Endothelial cell of umbilical vein (primary cell): ENCODE results near the gene CP. TPM values are rescaled to one million over a fixed set of nuclear protein-coding genes. Genes with fewer than 3 reads are reported as not detected.

Experiments
- BruUV-seq: library from RNA; stranded (reverse); fragments of 400-500 nt; replicated peaks from 2 replicates; lab custom pipeline; 2021; lab: Mats Ljungman, UMichigan
- CTCF ChIA-PET: fragments of 300-600, 350-600 bp; sonication (Branson Sonifier 250); formaldehyde crosslinking; loops from one replicate; lab custom pipeline; 2021; ENCODE audit warnings: antibody characterized with exemption, inconsistent platforms; lab: Charles Lee
- POLR2A ChIA-PET: fragments of 300-600, 350-600 bp; sonication (Branson Sonifier 250); formaldehyde crosslinking; loops from one replicate; lab custom pipeline; 2021; ENCODE audit warnings: antibody characterized with exemption, inconsistent platforms; lab: Charles Lee
- DNase-seq: peaks from one replicate; pipeline ENCODE4 v3.0.0-alpha.2; 2011; ENCODE audit warnings: low read depth, low spot score
- FAIRE-seq: peaks from 2 replicates; lab custom pipeline; 2011; peaks lifted over from hg19 to GRCh38; lab: Jason Lieb, UNC
- H2AFZ ChIP-seq: 2 replicates; pipeline ENCODE4 v1.6.0; 2012; ENCODE audit warnings: low read depth, low read length, control low read depth, inconsistent platforms
- H3K27ac ChIP-seq: 2 replicates; pipeline ENCODE4 v1.5.1; 2011; ENCODE audit warnings: low read depth, mild to moderate bottlenecking, control low read depth, low read length, moderate library complexity; ENCODE audit not compliant: insufficient read depth
- H3K27me3 ChIP-seq, 2 experiments: 2 replicates each; pipeline versions ENCODE4 v1.6.0 to v1.6.1; 2011; ENCODE audit warnings: low read length in 2 of 2, mixed read lengths in 1 of 2; ENCODE audit not compliant: control insufficient read depth in 2 of 2, insufficient read depth in 2 of 2
- H3K36me3 ChIP-seq, 2 experiments: 2 replicates in 1 of 2; 3 replicates in 1 of 2; pipeline ENCODE4 v1.5.1; 2011; ENCODE audit warnings: low read length in 2 of 2, mild to moderate bottlenecking in 1 of 2, moderate library complexity in 1 of 2; ENCODE audit not compliant: control insufficient read depth in 2 of 2, insufficient read depth in 2 of 2; ENCODE audit errors: extremely low read depth in 1 of 2
- H3K4me1 ChIP-seq: 3 replicates; pipeline ENCODE4 v1.5.1; 2011; ENCODE audit warnings: mild to moderate bottlenecking, low read length; ENCODE audit not compliant: control insufficient read depth, insufficient read depth; ENCODE audit errors: extremely low read depth
- H3K4me2 ChIP-seq: 2 replicates; pipeline ENCODE4 v1.6.1; 2011; ENCODE audit warnings: low read length, control low read depth, mixed read lengths; ENCODE audit not compliant: insufficient read depth
- H3K4me3 ChIP-seq, 3 experiments: fragments of 200-600 bp in 1 of 3; sonication (generic), shearing (Covaris generic) in 1 of 3; replicated peaks in 1 of 3; 2 replicates each; pipeline ENCODE4 v1.5.1; 2011 to 2016; ENCODE audit warnings: control low read depth in 3 of 3, low read length in 3 of 3, mild to moderate bottlenecking in 2 of 3, inconsistent platforms in 1 of 3, low read depth in 1 of 3, moderate library complexity in 1 of 3; ENCODE audit not compliant: insufficient read depth in 1 of 3
- H3K79me2 ChIP-seq: 2 replicates; pipeline ENCODE4 v1.6.0; 2012; ENCODE audit warnings: low read length, inconsistent platforms; ENCODE audit not compliant: control insufficient read depth, insufficient read depth
- H3K9ac ChIP-seq: replicated peaks from 2 replicates; pipeline ENCODE3; 2011; ENCODE audit warnings: low read length, control low read depth; ENCODE audit not compliant: insufficient read depth; ENCODE audit errors: extremely low read depth
- H3K9me1 ChIP-seq: replicated peaks from 3 replicates; pipeline ENCODE4 v1.6.0; 2011; ENCODE audit warnings: mild to moderate bottlenecking, low read length; ENCODE audit not compliant: control insufficient read depth, insufficient read depth; ENCODE audit errors: extremely low read depth
- H3K9me3 ChIP-seq: replicated peaks from 2 replicates; pipeline ENCODE4 v1.5.1; 2012; ENCODE audit warnings: low read length, inconsistent platforms; ENCODE audit not compliant: control insufficient read depth, insufficient read depth
- H4K20me1 ChIP-seq: replicated peaks from 2 replicates; pipeline ENCODE3; 2011; ENCODE audit warnings: mild to moderate bottlenecking, low read length; ENCODE audit not compliant: control insufficient read depth, insufficient read depth; ENCODE audit errors: extremely low read depth
- EZH2 ChIP-seq: IDR thresholded peaks from 2 replicates; pipeline ENCODE4 v1.6.1; 2012; ENCODE audit warnings: borderline replicate concordance, low read depth, mild to moderate bottlenecking, moderate library complexity, low read length, inconsistent platforms; ENCODE audit not compliant: severe bottlenecking
- FOS ChIP-seq: IDR thresholded peaks from 2 replicates; pipeline ENCODE4 v1.6.1; 2011; ENCODE audit warnings: mild to moderate bottlenecking, low read length, moderate library complexity, borderline replicate concordance; ENCODE audit not compliant: insufficient read depth
- GATA2 ChIP-seq: IDR thresholded peaks from 2 replicates; pipeline ENCODE4 v1.7.0; 2011; ENCODE audit warnings: low read depth, mild to moderate bottlenecking, moderate library complexity, mixed read lengths, low read length; ENCODE audit not compliant: insufficient read length, insufficient read depth
- JUN ChIP-seq: IDR thresholded peaks from 2 replicates; pipeline ENCODE4 v1.6.1; 2011; ENCODE audit warnings: borderline replicate concordance, low read depth; ENCODE audit not compliant: insufficient read length, insufficient read depth
- MYC ChIP-seq: IDR thresholded peaks from one replicate; pipeline ENCODE4 v1.6.1; 2011; ENCODE audit warnings: mild to moderate bottlenecking, low read depth, low read length
- POLR2A ChIP-seq: IDR thresholded peaks from 2 replicates; pipeline ENCODE4 v1.6.1; 2012; ENCODE audit warnings: low read depth, mild to moderate bottlenecking, control low read depth, low read length
- POLR2AphosphoS5 ChIP-seq: IDR thresholded peaks from 2 replicates; pipeline ENCODE4 v1.6.1; 2012; ENCODE audit warnings: low read depth, mild to moderate bottlenecking, control low read depth, low read length, moderate library complexity; ENCODE audit not compliant: insufficient read depth
- dilution Hi-C: fragments of 300-500 bp; cut with MboI; formaldehyde crosslinking; loops from one replicate; pipeline ENCODE4 v1.15.0; 2019; ENCODE audit warnings: low sequenced_read_pairs; ENCODE audit not compliant: extremely low pct_ligation_motif_present
- intact Hi-C: fragments of 100-400 bp; cut with micrococcal nuclease; formaldehyde crosslinking; loops from one replicate; pipeline ENCODE4 v1.10.0; 2022
- polyA plus RNA-seq, 4 experiments: library from polyadenylated mRNA; depleted of rRNA in 3 of 4; stranded (reverse) in 3 of 4; unstranded in 1 of 4; fragments of >200 nt; gene quantifications; 2 replicates each; pipeline versions ENCODE4 v1.2.1 to v1.2.3, GENCODE V29; 2011 to 2012; ENCODE audit warnings: missing spikeins in 1 of 4
- total RNA-seq: library from RNA; stranded (reverse); gene quantifications from 2 replicates; pipeline ENCODE4 v1.2.3, GENCODE V29; 2021
- TF ChIP-seq, protein P1 (sequence below): IDR thresholded peaks from 2 replicates; pipeline ENCODE4 v1.6.1; 2011; ENCODE audit not compliant: insufficient read depth, insufficient read length
- TF ChIP-seq, protein P2 (sequence below), 2 donors: IDR thresholded peaks; 1 replicate in 1 of 2; 2 replicates in 1 of 2; pipeline ENCODE4 v1.5.1; 2011; ENCODE audit warnings: low read length in 2 of 2, mild to moderate bottlenecking in 2 of 2, moderate library complexity in 2 of 2, control low read depth in 1 of 2, inconsistent platforms in 1 of 2, low read depth in 1 of 2; ENCODE audit not compliant: insufficient read depth in 1 of 2; ENCODE audit errors: extremely low read depth in 1 of 2

The CP gene
- total and polyA plus RNA-seq, 2 donors (not counting 3 experiments of a cell fraction or from before 2014, with no cell fraction given), result not detected

DNA sequence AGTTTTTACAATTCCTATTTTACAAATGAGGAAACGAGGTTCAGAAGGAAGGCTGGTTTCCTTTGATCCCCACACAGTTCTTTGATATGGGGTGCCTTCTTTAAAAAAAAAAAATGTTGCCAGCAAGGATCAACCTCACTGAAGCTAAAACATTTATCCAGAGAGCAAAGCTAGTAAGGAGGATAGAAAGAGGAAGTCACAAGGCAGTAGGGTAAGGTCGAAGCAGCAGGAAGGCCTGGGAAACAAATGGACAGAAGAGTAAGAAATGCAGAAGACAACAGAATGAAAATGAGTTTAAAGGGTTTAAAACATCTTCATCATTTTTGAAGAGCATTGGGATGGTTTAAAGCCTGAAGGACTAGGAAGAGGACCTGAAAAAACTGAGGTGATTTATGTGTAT is 30.6 kb upstream of the CP start:
- H3K27ac ChIP-seq, result no peak overlapping the region
- POLR2A ChIA-PET, result no interaction called here

More for the DNA sequence above, 30.6 kb upstream of the CP start:
- intact Hi-C loops, result no loop called here
- no TSS peak for BruUV-seq
- Histone ChIP-seq H3K4me1 (peaks cover 15% of the 10 kb centered on the region), H3K4me2 (no peak overlapping the region), H4K20me1 (no peaks in the 10 kb centered on the region), H3K9me1 (no peaks in the 10 kb centered on the region), H3K4me3 (no peak overlapping the region), H3K36me3 (no peaks in the 10 kb centered on the region), H3K79me2 (no peaks in the 10 kb centered on the region), H3K9me3 (no peaks in the 10 kb centered on the region), H2AFZ (no peak overlapping the region), H3K27me3 (no peaks in the 10 kb centered on the region), H3K9ac (no peak overlapping the region)
- no peak for FAIRE-seq
- no peak for DNase-seq
- dilution Hi-C loops, result no loop called here
- CTCF ChIA-PET, result no interaction called here
- no peak for TF ChIP-seq EZH2
- no peak for TF ChIP-seq POLR2A
- no peak for TF ChIP-seq POLR2AphosphoS5
- TF ChIP-seq MYC, result no peak
- TF ChIP-seq FOS, result no peak
- TF ChIP-seq, protein P1, sequence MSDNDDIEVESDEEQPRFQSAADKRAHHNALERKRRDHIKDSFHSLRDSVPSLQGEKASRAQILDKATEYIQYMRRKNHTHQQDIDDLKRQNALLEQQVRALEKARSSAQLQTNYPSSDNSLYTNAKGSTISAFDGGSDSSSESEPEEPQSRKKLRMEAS, result no peak
- TF ChIP-seq, protein P2, sequence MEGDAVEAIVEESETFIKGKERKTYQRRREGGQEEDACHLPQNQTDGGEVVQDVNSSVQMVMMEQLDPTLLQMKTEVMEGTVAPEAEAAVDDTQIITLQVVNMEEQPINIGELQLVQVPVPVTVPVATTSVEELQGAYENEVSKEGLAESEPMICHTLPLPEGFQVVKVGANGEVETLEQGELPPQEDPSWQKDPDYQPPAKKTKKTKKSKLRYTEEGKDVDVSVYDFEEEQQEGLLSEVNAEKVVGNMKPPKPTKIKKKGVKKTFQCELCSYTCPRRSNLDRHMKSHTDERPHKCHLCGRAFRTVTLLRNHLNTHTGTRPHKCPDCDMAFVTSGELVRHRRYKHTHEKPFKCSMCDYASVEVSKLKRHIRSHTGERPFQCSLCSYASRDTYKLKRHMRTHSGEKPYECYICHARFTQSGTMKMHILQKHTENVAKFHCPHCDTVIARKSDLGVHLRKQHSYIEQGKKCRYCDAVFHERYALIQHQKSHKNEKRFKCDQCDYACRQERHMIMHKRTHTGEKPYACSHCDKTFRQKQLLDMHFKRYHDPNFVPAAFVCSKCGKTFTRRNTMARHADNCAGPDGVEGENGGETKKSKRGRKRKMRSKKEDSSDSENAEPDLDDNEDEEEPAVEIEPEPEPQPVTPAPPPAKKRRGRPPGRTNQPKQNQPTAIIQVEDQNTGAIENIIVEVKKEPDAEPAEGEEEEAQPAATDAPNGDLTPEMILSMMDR (IDR thresholded peaks at IDR 0.05; ENCODE audit: extremely low read depth in 1 of 2, insufficient read depth in 1 of 2, low read depth in 1 of 2, low read length in 2 of 2), result no peak
- TF ChIP-seq JUN, result no peak
- TF ChIP-seq GATA2, result no peak
